DOHH2 (cell line): ENCODE results near the gene FLG2.

ENCODE experiments used
- H3F3A ChIP-seq: fragments of 200-600 bp; sonication (generic), shearing (Covaris generic); 2 replicates; pipeline ENCODE4 v1.6.0; 2016; ENCODE audit warnings: antibody characterized with exemption, mild to moderate bottlenecking; ENCODE audit not compliant: control insufficient read depth, insufficient read depth
- H3K27ac ChIP-seq: fragments of 200-600 bp; sonication (generic); 2 replicates; pipeline ENCODE4 v1.5.1; 2014; ENCODE audit warnings: low read depth, mild to moderate bottlenecking, low read length, moderate library complexity
- H3K27me3 ChIP-seq: fragments of 200-600 bp; sonication (generic); 2 replicates; pipeline ENCODE4 v1.6.1; 2014; ENCODE audit warnings: mild to moderate bottlenecking, low read length, mixed read lengths; ENCODE audit not compliant: control insufficient read depth
- H3K36me3 ChIP-seq: fragments of 200-600 bp; sonication (generic); 2 replicates; pipeline ENCODE4 v1.6.1; 2014; ENCODE audit warnings: mild to moderate bottlenecking, low read length, moderate library complexity, mixed read lengths; ENCODE audit not compliant: control insufficient read depth
- H3K4me1 ChIP-seq: fragments of 200-600 bp; sonication (generic); 2 replicates; pipeline ENCODE4 v1.6.1; 2014; ENCODE audit warnings: mild to moderate bottlenecking, low read length, mixed read lengths; ENCODE audit not compliant: control insufficient read depth
- H3K4me2 ChIP-seq: fragments of 200-600 bp; sonication (generic); 2 replicates; pipeline ENCODE4 v1.6.0; 2014; ENCODE audit warnings: mild to moderate bottlenecking, low read length, moderate library complexity
- H3K4me3 ChIP-seq: fragments of 200-600 bp; sonication (generic); 2 replicates; pipeline ENCODE4 v1.5.1; 2014; ENCODE audit warnings: mild to moderate bottlenecking, low read length, mixed read lengths
- H3K79me2 ChIP-seq: fragments of 200-600 bp; sonication (generic); 2 replicates; pipeline ENCODE4 v1.6.1; 2014; ENCODE audit warnings: mild to moderate bottlenecking, low read length, mixed read lengths; ENCODE audit not compliant: control insufficient read depth
- H3K9me2 ChIP-seq: fragments of 200-600 bp; sonication (generic); replicated peaks from 2 replicates; pipeline ENCODE4 v1.6.1; 2014; ENCODE audit warnings: mild to moderate bottlenecking, low read length, mixed read lengths; ENCODE audit not compliant: control insufficient read depth
- H3K9me3 ChIP-seq: fragments of 200-600 bp; sonication (generic); 2 replicates; pipeline ENCODE4 v1.6.1; 2014; ENCODE audit warnings: antibody characterized with exemption, low read length, mixed read lengths; ENCODE audit not compliant: control insufficient read depth, insufficient read depth
- H4K20me1 ChIP-seq: fragments of 200-600 bp; sonication (generic); 2 replicates; pipeline ENCODE4 v1.6.0; 2014; ENCODE audit warnings: low read depth, mild to moderate bottlenecking, antibody characterized with exemption, low read length, moderate library complexity; ENCODE audit not compliant: control insufficient read depth, insufficient read depth
- EZH2phosphoT487 ChIP-seq: fragments of 200-600 bp; sonication (generic); IDR thresholded peaks from 2 replicates; pipeline ENCODE4 v1.6.1; 2017; ENCODE audit warnings: borderline replicate concordance, mild to moderate bottlenecking, antibody characterized with exemption, low read length, moderate library complexity, mixed read lengths
- TF ChIP-seq, protein P1 (sequence below): fragments of 200-600 bp; sonication (generic); IDR thresholded peaks from one replicate; pipeline ENCODE4 v1.5.1; 2014; ENCODE audit warnings: antibody characterized with exemption, mild to moderate bottlenecking, low read depth, low read length; ENCODE audit not compliant: poor library complexity, severe bottlenecking

FLG2 gene

GRCh38 chr1:152397474-152397873 lies 37.7 kb upstream of the FLG2 start:
- Histone ChIP-seq H3K36me3 (no peaks in the 10 kb centered on the region), H3K27ac (no peak overlapping the region), H3F3A (no peaks in the 10 kb centered on the region), H3K4me1 (no peaks in the 10 kb centered on the region), H3K27me3 (no peaks in the 10 kb centered on the region; the same call in 1 of the 2 replicates), H3K9me2 (no peaks in the 10 kb centered on the region), H3K79me2 (no peaks in the 10 kb centered on the region), H3K4me3 (no peak overlapping the region), H3K4me2 (no peak overlapping the region), H4K20me1 (no peaks in the 10 kb centered on the region), H3K9me3 (no peaks in the 10 kb centered on the region)
- TF ChIP-seq EZH2phosphoT487 = no peak
- TF ChIP-seq, protein P1, sequence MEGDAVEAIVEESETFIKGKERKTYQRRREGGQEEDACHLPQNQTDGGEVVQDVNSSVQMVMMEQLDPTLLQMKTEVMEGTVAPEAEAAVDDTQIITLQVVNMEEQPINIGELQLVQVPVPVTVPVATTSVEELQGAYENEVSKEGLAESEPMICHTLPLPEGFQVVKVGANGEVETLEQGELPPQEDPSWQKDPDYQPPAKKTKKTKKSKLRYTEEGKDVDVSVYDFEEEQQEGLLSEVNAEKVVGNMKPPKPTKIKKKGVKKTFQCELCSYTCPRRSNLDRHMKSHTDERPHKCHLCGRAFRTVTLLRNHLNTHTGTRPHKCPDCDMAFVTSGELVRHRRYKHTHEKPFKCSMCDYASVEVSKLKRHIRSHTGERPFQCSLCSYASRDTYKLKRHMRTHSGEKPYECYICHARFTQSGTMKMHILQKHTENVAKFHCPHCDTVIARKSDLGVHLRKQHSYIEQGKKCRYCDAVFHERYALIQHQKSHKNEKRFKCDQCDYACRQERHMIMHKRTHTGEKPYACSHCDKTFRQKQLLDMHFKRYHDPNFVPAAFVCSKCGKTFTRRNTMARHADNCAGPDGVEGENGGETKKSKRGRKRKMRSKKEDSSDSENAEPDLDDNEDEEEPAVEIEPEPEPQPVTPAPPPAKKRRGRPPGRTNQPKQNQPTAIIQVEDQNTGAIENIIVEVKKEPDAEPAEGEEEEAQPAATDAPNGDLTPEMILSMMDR = no peak

DNA sequence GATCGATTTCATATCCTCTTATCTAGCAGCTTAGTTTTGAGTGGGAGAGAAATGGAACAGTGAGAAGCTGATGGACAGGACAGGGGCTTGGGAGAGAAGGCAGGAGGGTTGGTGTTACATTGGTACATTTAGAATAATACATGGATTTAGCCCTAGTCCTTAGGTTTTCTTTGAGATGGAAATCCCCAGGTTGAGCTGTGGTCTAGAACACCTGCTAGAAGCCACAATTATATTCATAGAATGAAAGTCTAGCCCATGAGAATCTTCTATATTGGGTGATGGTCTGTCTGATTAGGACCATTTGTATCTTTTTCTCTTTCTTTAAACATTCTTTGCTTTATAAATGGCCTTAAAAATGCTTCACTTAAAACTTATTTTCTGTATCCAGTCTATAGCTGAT lies 34.3 kb upstream of the FLG2 start:
- Histone ChIP-seq H3K27ac (no peak overlapping the region), H3K27me3 (no peaks in the 10 kb centered on the region; the same call in 1 of the 2 replicates)

GRCh38 chr1:152392909-152393308 lies 33.1 kb upstream of the FLG2 start:
- H3F3A ChIP-seq = no peaks in the 10 kb centered on the region
- H3K9me2 ChIP-seq = no peaks in the 10 kb centered on the region
- no peaks in the 10 kb centered on the region for H3K36me3 ChIP-seq
- H3K4me2 ChIP-seq = no peak overlapping the region
- no peak overlapping the region for H3K4me3 ChIP-seq
- no peaks in the 10 kb centered on the region for H3K9me3 ChIP-seq
- H3K27me3 ChIP-seq = no peaks in the 10 kb centered on the region; the same call in 1 of the 2 replicates
- TF ChIP-seq, protein P1 = no peak
- TF ChIP-seq EZH2phosphoT487 = no peak
- no peaks in the 10 kb centered on the region for H3K4me1 ChIP-seq
- H3K27ac ChIP-seq = no peak overlapping the region
- H4K20me1 ChIP-seq = no peaks in the 10 kb centered on the region
- H3K79me2 ChIP-seq = no peaks in the 10 kb centered on the region

More for the DNA sequence above, 34.3 kb upstream of the FLG2 start:
- H3F3A ChIP-seq = no peaks in the 10 kb centered on the region
- H3K79me2 ChIP-seq = no peaks in the 10 kb centered on the region
- no peaks in the 10 kb centered on the region for H3K9me3 ChIP-seq
- no peaks in the 10 kb centered on the region for H3K4me1 ChIP-seq
- TF ChIP-seq EZH2phosphoT487 = no peak
- TF ChIP-seq, protein P1 = no peak
- H3K4me2 ChIP-seq = no peak overlapping the region
- no peaks in the 10 kb centered on the region for H4K20me1 ChIP-seq
- H3K4me3 ChIP-seq = no peak overlapping the region
- no peaks in the 10 kb centered on the region for H3K36me3 ChIP-seq
- no peaks in the 10 kb centered on the region for H3K9me2 ChIP-seq
